GM12878 (cell line): ENCODE measurements around the gene ACKR2. TPM values are rescaled to one million over a fixed set of nuclear protein-coding genes. Genes with fewer than 3 reads are reported as not detected.

Source experiments
- ATAC-seq: fragments of 200-7000 bp; cut with Tn5 transposase; 3 replicates; pipeline ENCODE4 v1.9.1; 2020; ENCODE audit warnings: mild to moderate bottlenecking, moderate library complexity
- BruUV-seq: library from RNA; stranded (reverse); fragments of 400-500 nt; replicated peaks from 2 replicates; lab custom pipeline; 2021; lab: Mats Ljungman, UMichigan
- CTCF ChIA-PET: fragments of 300-600 bp; sonication (Branson Sonifier 250); formaldehyde crosslinking; extraction: SDS; loops from one replicate; lab custom pipeline; 2021; ENCODE audit warnings: inconsistent platforms; lab: Yijun Ruan, JAX
- POLR2A ChIA-PET: fragments of 350-600 bp; formaldehyde crosslinking; extraction: SDS; loops from one replicate; lab custom pipeline; 2021; ENCODE audit warnings: inconsistent platforms; lab: Charles Lee
- RAD21 ChIA-PET: fragments of 300-600 bp; sonication (Branson Sonifier 250); formaldehyde crosslinking; loops from one replicate; lab custom pipeline; 2023; ENCODE audit warnings: antibody characterized with exemption; ENCODE audit not compliant: unreplicated experiment; lab: Charles Lee
- SMC1A ChIA-PET: fragments of 300-600 bp; sonication (Branson Sonifier 250); formaldehyde crosslinking; loops from one replicate; lab custom pipeline; 2023; ENCODE audit not compliant: unreplicated experiment, uncharacterized antibody; lab: Charles Lee
- DNase-seq: peaks from one replicate; pipeline ENCODE4 v3.0.0-alpha.2; 2011; ENCODE audit warnings: low read depth, low spot score
- FAIRE-seq: peaks from 3 replicates; lab custom pipeline; 2011; peaks lifted over from hg19 to GRCh38; lab: Jason Lieb, UNC
- H2AFZ ChIP-seq: 2 replicates; pipeline ENCODE4 v1.6.0; 2011; ENCODE audit warnings: low read depth, low read length, control low read depth; ENCODE audit not compliant: control insufficient read depth
- H3K27ac ChIP-seq: 2 replicates; pipeline ENCODE4 v1.5.1; 2011; ENCODE audit warnings: control low read depth; ENCODE audit not compliant: control insufficient read depth, insufficient read depth
- H3K27me3 ChIP-seq, 2 experiments: replicated peaks in 1 of 2; 2 replicates each; pipeline versions ENCODE4 v1.6.0 to v1.6.1; 2011; ENCODE audit warnings: low read length in 1 of 2; ENCODE audit not compliant: control insufficient read depth in 2 of 2, insufficient read depth in 2 of 2
- H3K36me3 ChIP-seq, 2 experiments: 2 replicates each; pipeline ENCODE4 v1.5.1; 2011; ENCODE audit warnings: low read length in 1 of 2; ENCODE audit not compliant: control insufficient read depth in 2 of 2, insufficient read depth in 2 of 2
- H3K4me1 ChIP-seq: 2 replicates; pipeline ENCODE4 v1.6.1; 2011; ENCODE audit warnings: mild to moderate bottlenecking, low read length, moderate library complexity, mixed read lengths; ENCODE audit not compliant: control insufficient read depth, insufficient read depth
- H3K4me2 ChIP-seq: 2 replicates; pipeline ENCODE4 v1.6.0; 2011; ENCODE audit warnings: control low read depth; ENCODE audit not compliant: control insufficient read depth, insufficient read depth
- H3K4me3 ChIP-seq: fragments of 200-600 bp; sonication (generic); 2 replicates; pipeline ENCODE4 v1.5.1; 2016
- H3K79me2 ChIP-seq: 2 replicates; pipeline ENCODE4 v1.6.0; 2011; ENCODE audit warnings: low read length; ENCODE audit not compliant: control insufficient read depth, insufficient read depth
- H3K9ac ChIP-seq: 2 replicates; pipeline ENCODE4 v1.8.0; 2011; ENCODE audit warnings: low read length, control low read depth, mixed read lengths; ENCODE audit not compliant: control insufficient read depth, insufficient read depth
- H3K9me3 ChIP-seq: replicated peaks from 3 replicates; pipeline ENCODE4 v1.5.1; 2011; ENCODE audit warnings: mild to moderate bottlenecking, low read length; ENCODE audit not compliant: control insufficient read depth, insufficient read depth
- H4K20me1 ChIP-seq: 2 replicates; pipeline ENCODE4 v1.6.0; 2011; ENCODE audit not compliant: control insufficient read depth, insufficient read depth
- BMI1 ChIP-seq: fragments of 450-650 bp; IDR thresholded peaks from 2 replicates; pipeline ENCODE4 v1.6.1; 2016; ENCODE audit warnings: mild to moderate bottlenecking, moderate library complexity, borderline replicate concordance
- CBX3 ChIP-seq: fragments of 200-600 bp; sonication (generic); IDR thresholded peaks from 2 replicates; pipeline ENCODE4 v1.6.1; 2016; ENCODE audit warnings: low read depth, borderline replicate concordance
- MTA3 ChIP-seq: IDR thresholded peaks from 2 replicates; pipeline ENCODE4 v1.6.1; 2012; ENCODE audit warnings: low read length, inconsistent platforms, borderline replicate concordance
- POLR2AphosphoS5 ChIP-seq: IDR thresholded peaks from 2 replicates; pipeline ENCODE4 v1.6.1; 2011; ENCODE audit warnings: mild to moderate bottlenecking, low read length, inconsistent platforms
- PRDM15 ChIP-seq: fragments of 450-650 bp; formaldehyde crosslinking; IDR thresholded peaks from 2 replicates; pipeline ENCODE4 v1.4.0; 2020; ENCODE audit warnings: mild to moderate bottlenecking, moderate library complexity
- SPI1 ChIP-seq: IDR thresholded peaks from 2 replicates; pipeline ENCODE4 v1.6.1; 2011; ENCODE audit warnings: low read depth, mild to moderate bottlenecking, low read length, moderate library complexity, borderline replicate concordance; ENCODE audit not compliant: insufficient read depth
- WRNIP1 ChIP-seq: IDR thresholded peaks from 2 replicates; pipeline ENCODE4 v1.6.1; 2011; ENCODE audit warnings: low read depth, low read length, improper control_type of control experiment, borderline replicate concordance
- WGBS: methylation state at CpG from one replicate; pipeline ENCODE4 v1.1.6; 2016; ENCODE audit warnings: low lambda C conversion rate; ENCODE audit not compliant: insufficient replicate concordance, insufficient coverage; ENCODE audit errors: missing lambda C conversion rate; 5-methylcytosine and 5-hydroxymethylcytosine counted together
- in situ Hi-C: fragments of 300-500 bp; cut with MboI; formaldehyde crosslinking; loops from 9 replicates; pipeline ENCODE4 v1.14.3; 2018; ENCODE audit warnings: mixed read lengths
- intact Hi-C: fragments of 100-400 bp; cut with micrococcal nuclease; formaldehyde crosslinking; loops from one replicate; pipeline ENCODE4 v1.14.2; 2022; ENCODE audit not compliant: unreplicated experiment
- polyA plus RNA-seq, 11 experiments: library from polyadenylated mRNA; depleted of rRNA in 4 of 11; unstranded in 6 of 11; stranded (reverse) in 5 of 11; fragments of >200 nt; fragmentation: Nextera tagmentation in 4 of 11; fragmentation: Illumina TruSeq in 1 of 11; extraction: Ambion mirVana in 4 of 11; extraction: Trizol in 1 of 11; gene quantifications; 1 replicate in 1 of 11; 2 replicates in 10 of 11; pipeline versions ENCODE4 v1.2.1 to v1.2.3, GENCODE V29; 2011 to 2016; ENCODE audit warnings: inconsistent platforms in 2 of 11, missing spikeins in 2 of 11, low read depth in 1 of 11
- total RNA-seq, 4 experiments: library from RNA; depleted of rRNA in 3 of 4; stranded (reverse); fragments of >200 nt in 3 of 4; fragmentation: Illumina TruSeq in 1 of 4; extraction: Trizol in 1 of 4; gene quantifications; 2 replicates each; pipeline versions ENCODE4 v1.2.1 to v1.2.3, GENCODE V29; 2013 to 2021
- TF ChIP-seq, protein P1 (sequence below): fragments of 450-650 bp; IDR thresholded peaks from 2 replicates; pipeline ENCODE4 v1.6.1; 2018; ENCODE audit warnings: borderline replicate concordance, mild to moderate bottlenecking; ENCODE audit not compliant: partially characterized antibody
- TF ChIP-seq, protein P2 (sequence below): IDR thresholded peaks from 2 replicates; pipeline ENCODE4 v1.6.1; 2012; ENCODE audit warnings: low read depth, low read length, improper control_type of control experiment

Gene ACKR2
- total and polyA plus RNA-seq, 10 of the 15 experiments (the other 5 are each of a cell fraction or from before 2014, with no cell fraction given): 0.05 to 0.91 (median 0.23) TPM; not detected in 2

DNA sequence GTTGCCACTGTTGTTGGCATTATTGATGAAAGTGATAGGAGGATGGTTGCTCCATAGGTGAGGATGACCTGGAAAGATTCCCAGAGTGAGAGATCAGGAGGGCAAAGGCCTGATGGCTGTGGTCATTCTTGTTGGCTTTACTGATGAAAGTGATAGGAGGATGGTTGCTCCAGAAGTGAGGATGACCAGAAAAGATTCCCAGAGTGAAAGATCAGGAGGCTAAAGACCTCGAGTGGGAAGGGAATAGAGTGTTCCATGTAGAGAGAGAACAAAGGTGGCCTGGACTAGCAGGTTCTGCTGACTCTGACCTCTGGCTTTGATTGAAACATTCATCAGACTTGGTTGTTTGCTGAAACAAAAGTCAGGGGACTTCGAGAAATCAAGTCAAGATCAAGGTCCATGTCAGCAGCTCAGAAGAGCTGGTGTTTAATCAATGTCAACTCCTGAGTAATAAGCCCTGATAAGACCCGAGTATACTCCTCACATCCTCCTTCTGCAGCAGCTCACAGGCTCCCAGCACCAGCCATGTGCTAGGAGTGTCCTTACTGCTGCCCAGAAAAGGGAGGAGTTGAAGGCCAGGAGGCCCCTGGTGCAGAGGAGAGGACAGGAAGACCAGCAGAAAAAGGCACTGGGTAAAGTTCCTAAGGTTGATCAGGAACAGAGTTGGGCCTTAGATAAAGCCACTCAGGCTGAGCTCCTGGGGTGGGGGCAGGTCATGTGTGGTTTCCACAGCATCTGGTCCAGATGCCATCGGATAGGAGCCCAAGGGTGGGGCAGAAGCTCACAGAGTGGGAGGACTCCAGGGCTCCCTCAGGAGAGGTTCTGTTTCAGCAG lies 46.5 kb downstream of the ACKR2 start:
- Histone ChIP-seq H3K27ac (no peak overlapping the region), H3K4me3 (no peak overlapping the region), H3K4me2 (no peak overlapping the region), H3K36me3 (no peaks in the 10 kb centered on the region), H3K27me3 (no peaks in the 10 kb centered on the region), H3K9me3 (no peaks in the 10 kb centered on the region), H4K20me1 (no peaks in the 10 kb centered on the region), H2AFZ (no peak overlapping the region), H3K9ac (no peak overlapping the region), H3K79me2 (no peaks in the 10 kb centered on the region), H3K4me1 (no peaks in the 10 kb centered on the region)
- no peak for TF ChIP-seq SPI1
- TF ChIP-seq WRNIP1: no peak
- no peak for TF ChIP-seq PRDM15
- TF ChIP-seq, protein P1, sequence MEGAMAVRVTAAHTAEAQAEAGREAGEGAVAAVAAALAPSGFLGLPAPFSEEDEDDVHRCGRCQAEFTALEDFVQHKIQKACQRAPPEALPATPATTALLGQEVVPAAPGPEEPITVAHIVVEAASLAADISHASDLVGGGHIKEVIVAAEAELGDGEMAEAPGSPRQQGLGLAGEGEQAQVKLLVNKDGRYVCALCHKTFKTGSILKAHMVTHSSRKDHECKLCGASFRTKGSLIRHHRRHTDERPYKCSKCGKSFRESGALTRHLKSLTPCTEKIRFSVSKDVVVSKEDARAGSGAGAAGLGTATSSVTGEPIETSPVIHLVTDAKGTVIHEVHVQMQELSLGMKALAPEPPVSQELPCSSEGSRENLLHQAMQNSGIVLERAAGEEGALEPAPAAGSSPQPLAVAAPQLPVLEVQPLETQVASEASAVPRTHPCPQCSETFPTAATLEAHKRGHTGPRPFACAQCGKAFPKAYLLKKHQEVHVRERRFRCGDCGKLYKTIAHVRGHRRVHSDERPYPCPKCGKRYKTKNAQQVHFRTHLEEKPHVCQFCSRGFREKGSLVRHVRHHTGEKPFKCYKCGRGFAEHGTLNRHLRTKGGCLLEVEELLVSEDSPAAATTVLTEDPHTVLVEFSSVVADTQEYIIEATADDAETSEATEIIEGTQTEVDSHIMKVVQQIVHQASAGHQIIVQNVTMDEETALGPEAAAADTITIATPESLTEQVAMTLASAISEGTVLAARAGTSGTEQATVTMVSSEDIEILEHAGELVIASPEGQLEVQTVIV: no peak
- TF ChIP-seq MTA3: no peak
- TF ChIP-seq POLR2AphosphoS5: no peak
- no peak for TF ChIP-seq CBX3
- no peak for TF ChIP-seq BMI1
- TF ChIP-seq, protein P2, sequence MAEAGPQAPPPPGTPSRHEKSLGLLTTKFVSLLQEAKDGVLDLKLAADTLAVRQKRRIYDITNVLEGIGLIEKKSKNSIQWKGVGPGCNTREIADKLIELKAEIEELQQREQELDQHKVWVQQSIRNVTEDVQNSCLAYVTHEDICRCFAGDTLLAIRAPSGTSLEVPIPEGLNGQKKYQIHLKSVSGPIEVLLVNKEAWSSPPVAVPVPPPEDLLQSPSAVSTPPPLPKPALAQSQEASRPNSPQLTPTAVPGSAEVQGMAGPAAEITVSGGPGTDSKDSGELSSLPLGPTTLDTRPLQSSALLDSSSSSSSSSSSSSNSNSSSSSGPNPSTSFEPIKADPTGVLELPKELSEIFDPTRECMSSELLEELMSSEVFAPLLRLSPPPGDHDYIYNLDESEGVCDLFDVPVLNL: no peak
- SMC1A ChIA-PET: no interaction called here
- BruUV-seq: no TSS peak
- DNase-seq: no peak
- ATAC-seq: no peak
- POLR2A ChIA-PET: no interaction called here
- CTCF ChIA-PET: interaction anchor here (1.2 kb wide), 1 partner anchor 25 kb away, joined by 4 read pairs; no protein-coding TSS in a partner anchor
- in situ Hi-C loops (no loop called here), intact Hi-C loops (no loop called here)
- no peak for FAIRE-seq
- 20% methylated on average over 4 of the region's 4 CpGs for WGBS
- RAD21 ChIA-PET: no interaction called here
